GM12891 (cell line): ENCODE results near the gene ARMH2.

Experiments
- POLR2A ChIP-seq: IDR thresholded peaks from 2 replicates; pipeline ENCODE4 v1.6.1; 2011; ENCODE audit warnings: low read depth, low read length, control low read depth
- TAF1 ChIP-seq: IDR thresholded peaks from 2 replicates; pipeline ENCODE4 v1.6.1; 2011; ENCODE audit warnings: low read depth, low read length, control low read depth

DNA sequence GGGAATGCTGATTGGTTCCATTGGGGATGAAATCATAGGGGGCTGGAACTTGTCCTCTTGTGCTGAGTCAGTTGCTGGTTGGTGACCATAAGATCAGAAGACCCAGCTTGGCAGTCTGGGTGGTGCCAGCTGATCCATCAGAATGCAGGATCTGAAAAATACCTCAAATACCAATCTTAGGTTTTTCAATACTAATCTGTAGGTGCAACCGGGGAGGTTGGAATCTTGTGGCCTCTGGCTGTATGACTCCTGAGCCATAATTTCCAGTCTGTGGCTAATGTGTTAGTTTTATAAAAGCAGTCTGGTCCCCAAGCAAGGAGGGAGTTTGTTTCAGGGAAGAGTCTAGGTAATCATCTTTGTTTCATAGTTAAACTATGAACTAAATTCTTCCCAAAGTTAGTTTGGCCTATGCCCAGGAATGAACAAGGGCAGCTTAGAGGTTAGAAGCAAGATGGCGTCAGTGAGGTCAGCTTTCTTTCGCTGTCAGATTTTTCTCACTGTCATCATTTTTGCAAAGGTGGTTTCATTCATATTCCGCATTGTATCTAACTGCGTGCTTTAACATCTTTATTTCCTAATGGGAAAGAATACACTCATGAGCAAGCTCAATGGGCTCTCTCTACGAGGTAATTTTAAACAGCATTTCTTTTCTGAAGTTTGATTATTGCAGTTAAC, 2.0 kb downstream of the ARMH2 start:
- TF ChIP-seq TAF1 (no peak), POLR2A (no peak)
